ENCODE data around the gene USF1. TPM values are rescaled to one million over a fixed set of nuclear protein-coding genes. Genes with fewer than 3 reads are reported as not detected.

USF1 gene, protein sequence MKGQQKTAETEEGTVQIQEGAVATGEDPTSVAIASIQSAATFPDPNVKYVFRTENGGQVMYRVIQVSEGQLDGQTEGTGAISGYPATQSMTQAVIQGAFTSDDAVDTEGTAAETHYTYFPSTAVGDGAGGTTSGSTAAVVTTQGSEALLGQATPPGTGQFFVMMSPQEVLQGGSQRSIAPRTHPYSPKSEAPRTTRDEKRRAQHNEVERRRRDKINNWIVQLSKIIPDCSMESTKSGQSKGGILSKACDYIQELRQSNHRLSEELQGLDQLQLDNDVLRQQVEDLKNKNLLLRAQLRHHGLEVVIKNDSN
- total RNA-seq (100 to 1,000 TPM in 1 of 5 donors, 10 to 100 TPM in 3, 1 to 10 TPM in 1; 7.2 to 566 (median 65.2) TPM), polyA plus RNA-seq (10 to 100 TPM; 48.0 to 73.1 (median 55.9) TPM)
- long read RNA-seq, donor 1, partial matches to known transcripts, result 0 of 2 reads
- long read RNA-seq, donor 1, other reads (novel, unspliced or antisense), result 0 of 2 reads
- long read RNA-seq, donor 2, partial matches to known transcripts, result 0 of 5 reads
- long read RNA-seq, donor 2, other reads (novel, unspliced or antisense), result 0 of 5 reads
- long read RNA-seq, donor 3, partial matches to known transcripts, result 0 of 3 reads
- long read RNA-seq, donor 3, other reads (novel, unspliced or antisense), result 0 of 3 reads
- long read RNA-seq, donor 4, result 0 reads
- long read RNA-seq, donor 5, partial matches to known transcripts, result 0 of 15 reads
- long read RNA-seq, donor 5, other reads (novel, unspliced or antisense), result 0 of 15 reads
- long read RNA-seq, donor 6, result 0 reads
- long read RNA-seq, donor 7, partial matches to known transcripts, result 0 of 6 reads
- long read RNA-seq, donor 7, other reads (novel, unspliced or antisense), result 0 of 6 reads
- long read RNA-seq, donor 8, partial matches to known transcripts, result 0 of 5 reads
- long read RNA-seq, donor 8, other reads (novel, unspliced or antisense), result 0 of 5 reads
- long read RNA-seq, donor 9, partial matches to known transcripts, result 0 of 5 reads
- long read RNA-seq, donor 9, other reads (novel, unspliced or antisense), result 0 of 5 reads
- long read RNA-seq, donor 10, partial matches to known transcripts, result 0 of 1 reads
- long read RNA-seq, donor 10, other reads (novel, unspliced or antisense), result 0 of 1 reads

DNA sequence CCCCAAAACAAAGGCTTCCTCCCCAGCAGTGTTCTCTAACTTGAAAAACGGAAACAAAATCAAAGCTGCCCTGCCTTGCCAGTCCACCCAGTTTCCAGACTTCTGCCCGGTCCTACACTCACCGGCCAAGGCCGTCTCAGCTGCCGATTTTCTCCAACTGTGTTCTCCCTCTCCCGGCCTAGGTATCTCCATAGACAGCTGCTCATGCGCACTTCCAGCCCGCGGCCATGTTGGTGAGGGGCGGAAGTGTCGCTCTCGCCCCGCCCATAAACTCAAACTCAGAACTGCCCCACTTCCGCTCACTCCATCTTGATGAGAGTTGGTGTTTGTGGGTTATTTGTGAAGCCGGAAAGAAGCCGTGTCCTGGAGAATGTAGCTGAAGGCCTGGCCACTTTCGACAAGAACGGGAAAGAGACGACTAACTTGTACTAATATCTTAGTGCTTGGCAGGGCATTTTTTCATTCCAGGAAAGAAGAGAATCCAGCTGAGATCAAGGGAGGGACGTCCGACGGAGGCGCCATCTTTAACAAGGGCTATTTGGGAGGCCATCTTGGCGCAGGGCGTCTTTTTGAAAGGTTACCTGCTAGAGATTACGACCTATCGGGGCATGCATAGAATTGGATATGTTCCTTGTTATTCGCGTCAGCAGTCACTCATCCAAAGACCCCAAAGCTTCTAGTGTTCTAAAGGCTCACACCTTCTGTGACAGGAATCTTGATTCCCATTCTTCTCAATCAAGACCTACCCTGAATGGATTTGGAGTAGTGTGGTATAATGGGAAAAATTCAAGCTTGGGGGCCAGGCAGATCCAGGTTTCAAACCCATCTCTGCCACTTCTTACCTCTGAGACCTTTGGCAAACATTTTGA, at the start of gene USF1:
Gene USF1 (minus strand): TSS at position 242 of the 869 bp plus-strand sequence. CDS start 2,702 bp downstream, outside the sequence.
- H3K4me3 ChIP-seq, result peak within 1 kb of the TSS; percentile 86 to 96 (median 88)
- TF ChIP-seq, protein P1, sequence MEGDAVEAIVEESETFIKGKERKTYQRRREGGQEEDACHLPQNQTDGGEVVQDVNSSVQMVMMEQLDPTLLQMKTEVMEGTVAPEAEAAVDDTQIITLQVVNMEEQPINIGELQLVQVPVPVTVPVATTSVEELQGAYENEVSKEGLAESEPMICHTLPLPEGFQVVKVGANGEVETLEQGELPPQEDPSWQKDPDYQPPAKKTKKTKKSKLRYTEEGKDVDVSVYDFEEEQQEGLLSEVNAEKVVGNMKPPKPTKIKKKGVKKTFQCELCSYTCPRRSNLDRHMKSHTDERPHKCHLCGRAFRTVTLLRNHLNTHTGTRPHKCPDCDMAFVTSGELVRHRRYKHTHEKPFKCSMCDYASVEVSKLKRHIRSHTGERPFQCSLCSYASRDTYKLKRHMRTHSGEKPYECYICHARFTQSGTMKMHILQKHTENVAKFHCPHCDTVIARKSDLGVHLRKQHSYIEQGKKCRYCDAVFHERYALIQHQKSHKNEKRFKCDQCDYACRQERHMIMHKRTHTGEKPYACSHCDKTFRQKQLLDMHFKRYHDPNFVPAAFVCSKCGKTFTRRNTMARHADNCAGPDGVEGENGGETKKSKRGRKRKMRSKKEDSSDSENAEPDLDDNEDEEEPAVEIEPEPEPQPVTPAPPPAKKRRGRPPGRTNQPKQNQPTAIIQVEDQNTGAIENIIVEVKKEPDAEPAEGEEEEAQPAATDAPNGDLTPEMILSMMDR (IDR thresholded peaks at IDR 0.05), result no peak
- peak in 1 of 4 donors; percentile 62 for TF ChIP-seq POLR2A (IDR thresholded peaks at IDR 0.05)
- TF ChIP-seq EP300 (IDR thresholded peaks at IDR 0.05), result no peak
- TF ChIP-seq POLR2AphosphoS5 (IDR thresholded peaks at IDR 0.05), result peak; percentile 70 to 94 (median 80)
- H3K27me3 ChIP-seq, result no peaks in the 10 kb centered on the region
- H3K4me1 ChIP-seq, result peaks cover 15 to 39% (median 26%) of the 10 kb centered on the region in 4 donors
- peak within 1 kb of the TSS; percentile 91 to 99 (median 94) for H3K27ac ChIP-seq
- DNase-seq, result peak; percentile 96 to 99
- H3K36me3 ChIP-seq, result peaks cover 20 to 48% (median 33%) of the 10 kb centered on the region in 4 donors
- WGBS, 5 donors, result 0 to 1% (median 0%) methylated on average over 29 of the region's 29 CpGs
- intact Hi-C loops (cut with DNase I; ENCODE audit: low total_unique reads), result no loop called here
- H3K9me3 ChIP-seq, result peaks cover 0 to 8% (median 0%) of the 10 kb centered on the region in 4 donors

DNA sequence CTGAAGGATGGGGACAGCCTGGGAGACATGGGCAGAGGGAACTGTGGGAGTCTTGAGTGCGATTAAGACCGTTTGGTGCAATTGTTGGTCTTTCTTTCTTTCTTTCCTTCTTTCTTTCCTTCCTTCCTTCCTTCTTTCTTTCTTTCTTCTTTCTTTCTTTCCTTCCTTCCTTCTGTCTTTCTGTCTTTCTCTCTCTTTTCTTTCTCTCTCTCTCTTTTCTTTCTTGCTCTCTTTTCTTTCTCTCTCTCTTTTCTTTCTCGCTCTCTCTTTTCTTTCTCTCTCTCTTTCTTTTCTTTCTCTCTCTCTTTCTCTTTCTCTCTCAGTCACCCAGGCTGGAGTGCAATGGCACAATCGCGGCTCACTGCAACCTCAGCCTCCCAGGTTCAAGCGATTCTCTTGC, 49.5 kb upstream of the USF1 start:
- WGBS, 5 donors, result 90 to 97% (median 94%) methylated on average over 6 of the region's 6 CpGs
- Histone ChIP-seq H3K27ac (no peak overlapping the region), H3K4me3 (no peak overlapping the region), H3K27me3 (no peaks in the 10 kb centered on the region), H3K4me1 (peaks cover 14 to 30% (median 21%) of the 10 kb centered on the region in 4 donors), H3K9me3 (no peaks in the 10 kb centered on the region), H3K36me3 (peaks cover 0 to 10% (median 9%) of the 10 kb centered on the region in 4 donors)
- intact Hi-C loops (cut with DNase I; ENCODE audit: low total_unique reads), result loop anchor here (10.0 kb wide), 1 partner anchor 100 kb away; no protein-coding TSS in a partner anchor
- no peak for DNase-seq
- TF ChIP-seq EP300 (IDR thresholded peaks at IDR 0.05) (no peak), POLR2A (IDR thresholded peaks at IDR 0.05) (no peak), POLR2AphosphoS5 (IDR thresholded peaks at IDR 0.05) (no peak)
- TF ChIP-seq, protein P1 (IDR thresholded peaks at IDR 0.05), result no peak

DNA sequence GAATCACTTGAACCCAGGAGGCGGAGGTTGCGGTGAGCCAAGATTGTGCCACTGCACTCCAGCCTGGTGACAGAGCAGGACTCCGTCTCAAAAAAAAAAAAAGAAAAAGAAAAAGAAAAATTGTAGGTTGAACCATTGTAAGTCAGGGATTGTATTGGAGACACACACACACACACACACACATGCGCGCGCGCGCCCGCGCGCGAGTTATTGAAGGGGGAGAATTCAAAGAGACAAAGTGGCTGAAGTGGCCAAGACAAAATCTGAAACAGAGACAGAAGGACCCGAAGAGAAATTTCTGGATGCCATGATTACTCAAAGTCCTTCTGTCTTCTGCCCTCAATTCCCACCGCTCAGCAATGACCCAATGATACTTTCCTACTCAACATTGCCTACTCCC, 48.7 kb upstream of the USF1 start:
- Histone ChIP-seq H3K4me1 (peaks cover 14 to 36% (median 26%) of the 10 kb centered on the region in 4 donors), H3K36me3 (peaks cover 0 to 2% (median 2%) of the 10 kb centered on the region in 4 donors), H3K4me3 (no peak overlapping the region), H3K9me3 (no peaks in the 10 kb centered on the region), H3K27ac (no peak overlapping the region), H3K27me3 (no peaks in the 10 kb centered on the region)
- intact Hi-C loops (cut with DNase I; ENCODE audit: low total_unique reads), result loop anchor here (10.0 kb wide), 1 partner anchor 100 kb away; no protein-coding TSS in a partner anchor
- DNase-seq, result no peak
- 85 to 97% (median 96%) methylated on average over 14 of the region's 14 CpGs for WGBS, 5 donors
- no peak for TF ChIP-seq POLR2A (IDR thresholded peaks at IDR 0.05)
- TF ChIP-seq, protein P1 (IDR thresholded peaks at IDR 0.05), result no peak
- TF ChIP-seq POLR2AphosphoS5 (IDR thresholded peaks at IDR 0.05), result no peak
- no peak for TF ChIP-seq EP300 (IDR thresholded peaks at IDR 0.05)

All from stomach (tissue), 19 donors.